Sigmoid colon (tissue), 7 donors: ENCODE measurements around the gene GGA1. TPM values are rescaled to one million over a fixed set of nuclear protein-coding genes. Genes with fewer than 3 reads are reported as not detected.

Experiments
- DNase-seq: peaks from one replicate; pipeline ENCODE4 v3.0.0-alpha.2; 2019
- H3K27ac ChIP-seq, 4 donors: fragments of 200-600 bp; sonication (generic); one replicate each; pipeline ENCODE4 v1.5.1; 2016 to 2019; ENCODE audit warnings: mild to moderate bottlenecking in 1 of 4
- H3K27me3 ChIP-seq, 3 donors: fragments of 200-600 bp; sonication (generic); one replicate each; pipeline ENCODE4 v1.5.1; 2019; ENCODE audit warnings: mild to moderate bottlenecking in 1 of 3
- H3K36me3 ChIP-seq, 4 donors: fragments of 200-600 bp; sonication (generic); one replicate each; pipeline ENCODE4 v1.5.1; 2016 to 2019
- H3K4me1 ChIP-seq, 4 donors: fragments of 200-600 bp; sonication (generic); one replicate each; pipeline ENCODE4 v1.5.1; 2017 to 2019
- H3K4me3 ChIP-seq, 4 donors: fragments of 200-600 bp; sonication (generic); one replicate each; pipeline ENCODE4 v1.5.1; 2017 to 2019; ENCODE audit warnings: mild to moderate bottlenecking in 2 of 4, moderate library complexity in 1 of 4
- H3K9me3 ChIP-seq, 4 donors: fragments of 200-600 bp in 3 of 4; sonication (generic) in 3 of 4; one replicate each; pipeline versions ENCODE4 v1.5.1 to v1.6.1; 2013 to 2019
- CTCF ChIP-seq, 4 experiments: fragments of 450-650 bp in 3 of 4; fragments of 200-600 bp in 1 of 4; IDR thresholded peaks; one replicate each; pipeline ENCODE4 v1.5.1; 2016 to 2019; ENCODE audit warnings: antibody characterized with exemption in 4 of 4, mild to moderate bottlenecking in 3 of 4, moderate library complexity in 2 of 4
- EP300 ChIP-seq, 4 donors: sonication (generic); formaldehyde crosslinking; IDR thresholded peaks; one replicate each; pipeline ENCODE4 v1.6.1; 2017; ENCODE audit warnings: antibody characterized with exemption in 4 of 4
- POLR2A ChIP-seq, 2 donors: fragments of 450-650 bp; IDR thresholded peaks; one replicate each; pipeline ENCODE4 v1.6.1; 2016; ENCODE audit warnings: antibody characterized with exemption in 2 of 2, mild to moderate bottlenecking in 2 of 2, moderate library complexity in 2 of 2
- POLR2AphosphoS5 ChIP-seq, 4 donors: sonication (generic); formaldehyde crosslinking; IDR thresholded peaks; one replicate each; pipeline ENCODE4 v1.6.1; 2017; ENCODE audit warnings: antibody characterized with exemption in 4 of 4
- WGBS, 2 donors: extraction: QIAGEN DNeasy Blood & Tissue Kit; methylation state at CpG; one replicate each; pipeline ENCODE4 v1.1.7; 2013; 5-methylcytosine and 5-hydroxymethylcytosine counted together
- intact Hi-C: fragments of 100-400 bp; cut with DNase I; formaldehyde crosslinking; loops from one replicate; pipeline ENCODE4 v1.15.1; 2023
- polyA plus RNA-seq, 3 donors: library from polyadenylated mRNA; stranded (reverse); fragments of 200-250 nt; gene quantifications; one replicate each; pipeline ENCODE4 v1.2.3, GENCODE V29; 2013
- total RNA-seq, 4 donors: library from RNA; depleted of rRNA; stranded (reverse); fragments of >200 nt; gene quantifications; one replicate each; pipeline ENCODE4 v1.1.0, GENCODE V29; 2016
- donor health status: healthy with polysubstance abuse.
- donor health status: Bipolar disorder and iron deficiency.
- donor health status: healthy.

Gene GGA1
- total and polyA plus RNA-seq, 7 donors = 25.2 to 77.4 (median 41.3) TPM

- WGBS, 2 donors = 79% methylated on average over 14 of the region's 14 CpGs
- no peak for DNase-seq
- H3K27ac ChIP-seq = peak overlapping the region; percentile 69 to 80 (median 75)
- H3K36me3 ChIP-seq = peaks cover 5 to 44% (median 12%) of the 10 kb centered on the region in 4 donors
- intact Hi-C loops = no loop called here
- H3K27me3 ChIP-seq = no peaks in the 10 kb centered on the region
- no peak overlapping the region for H3K4me3 ChIP-seq
- no peak for TF ChIP-seq EP300 (IDR thresholded peaks at IDR 0.05)
- TF ChIP-seq CTCF (IDR thresholded peaks at IDR 0.05) = no peak
- TF ChIP-seq POLR2AphosphoS5 (IDR thresholded peaks at IDR 0.05) = no peak
- no peak for TF ChIP-seq POLR2A (IDR thresholded peaks at IDR 0.05)
- H3K9me3 ChIP-seq = no peaks in the 10 kb centered on the region
- H3K4me1 ChIP-seq = peaks cover 2 to 35% (median 32%) of the 10 kb centered on the region in 4 donors
Observed at GRCh38 chr22:37632174-37633088, 23.8 kb downstream of the GGA1 start.

DNA sequence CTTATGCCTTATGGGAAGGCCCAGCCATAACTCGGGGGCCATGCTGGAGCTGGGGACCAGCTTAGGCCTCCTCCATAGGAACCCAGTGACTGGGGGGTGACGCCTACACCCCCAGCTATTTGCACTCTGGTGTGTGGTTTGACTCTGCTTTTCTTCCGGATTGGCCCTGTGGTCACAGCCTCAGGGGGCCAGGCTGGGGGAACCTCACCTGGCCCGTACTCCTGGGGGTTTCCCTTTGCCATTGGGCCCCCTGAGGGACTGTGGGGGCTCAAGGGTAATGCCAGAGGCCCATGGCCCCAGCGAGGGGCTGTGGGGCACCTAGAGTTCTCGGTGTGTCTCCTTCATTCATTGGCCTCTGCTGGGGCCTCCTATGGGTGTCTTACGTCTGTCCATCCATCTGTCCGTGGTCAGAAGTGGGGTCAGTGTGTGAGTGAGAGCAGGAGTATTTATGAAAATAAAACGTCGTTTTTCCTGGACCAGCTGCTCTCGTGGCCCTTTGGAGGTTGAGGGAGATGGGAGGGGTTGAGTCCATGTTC is 24.5 kb downstream of the GGA1 start:
- intact Hi-C loops = no loop called here

GRCh38 chr22:37633625-37634416 is 25.2 kb downstream of the GGA1 start:
- intact Hi-C loops = no loop called here
- WGBS, 2 donors = 23 to 58% methylated on average over 24 of the region's 24 CpGs
- H3K27ac ChIP-seq = peak overlapping the region; percentile 69 to 80 (median 75)
- TF ChIP-seq POLR2AphosphoS5 (IDR thresholded peaks at IDR 0.05) (peak in 1 of 4 donors; percentile 23), EP300 (IDR thresholded peaks at IDR 0.05) (no peak), CTCF (IDR thresholded peaks at IDR 0.05) (peak in 2 of 4 experiments; percentile 24 to 27)
- H3K4me1 ChIP-seq = peaks cover 2 to 35% (median 28%) of the 10 kb centered on the region in 4 donors
- H3K9me3 ChIP-seq = no peaks in the 10 kb centered on the region
- H3K27me3 ChIP-seq = no peaks in the 10 kb centered on the region
- peak overlapping the region in 3 of 4 donors; percentile 0 to 24 (median 20) for H3K4me3 ChIP-seq
- H3K36me3 ChIP-seq = peaks cover 5 to 38% (median 12%) of the 10 kb centered on the region in 4 donors
- DNase-seq = peak; percentile 95

More for the DNA sequence above, 24.5 kb downstream of the GGA1 start:
- TF ChIP-seq POLR2AphosphoS5 (IDR thresholded peaks at IDR 0.05) = no peak
- H3K27me3 ChIP-seq = no peaks in the 10 kb centered on the region
- peaks cover 5 to 44% (median 12%) of the 10 kb centered on the region in 4 donors for H3K36me3 ChIP-seq
- H3K4me1 ChIP-seq = peaks cover 2 to 34% (median 26%) of the 10 kb centered on the region in 4 donors
- WGBS, 2 donors = 29 to 71% methylated on average over 11 of the region's 11 CpGs
- no peak overlapping the region for H3K4me3 ChIP-seq
- DNase-seq = no peak
- H3K9me3 ChIP-seq = no peaks in the 10 kb centered on the region
- H3K27ac ChIP-seq = peak overlapping the region; percentile 69 to 80 (median 75)

- Histone ChIP-seq H3K4me1 (peaks cover 2 to 41% (median 34%) of the 10 kb centered on the region in 4 donors), H3K27me3 (no peaks in the 10 kb centered on the region), H3K9me3 (no peaks in the 10 kb centered on the region), H3K27ac (peak overlapping the region; percentile 69 to 80 (median 75)), H3K36me3 (peaks cover 5 to 32% (median 10%) of the 10 kb centered on the region in 4 donors), H3K4me3 (peak overlapping the region in 3 of 4 donors; percentile 0 to 24 (median 20))
- TF ChIP-seq CTCF (IDR thresholded peaks at IDR 0.05) (no peak), POLR2AphosphoS5 (IDR thresholded peaks at IDR 0.05) (no peak)
- WGBS, 2 donors = 53 to 74% methylated on average over 8 of the region's 8 CpGs
- intact Hi-C loops = no loop called here
- no peak for DNase-seq
Observed at GRCh38 chr22:37634417-37634924, 25.8 kb downstream of the GGA1 start.
